H9 (cell line): ENCODE results near the gene PTPN11. TPM values are rescaled to one million over a fixed set of nuclear protein-coding genes. Genes with fewer than 3 reads are reported as not detected.

Experiments used
- DNase-seq: peaks from one replicate; pipeline ENCODE4 v3.0.0-alpha.2; 2017
- H2AFZ ChIP-seq: one replicate; pipeline ENCODE4 v1.6.1; 2013; ENCODE audit warnings: mild to moderate bottlenecking, low read length, control low read depth, moderate library complexity
- H2AK5ac ChIP-seq: 2 replicates; pipeline ENCODE4 v1.6.1; 2013; ENCODE audit warnings: low read length, control low read depth, mixed read lengths; ENCODE audit not compliant: insufficient read length
- H2BK120ac ChIP-seq: one replicate; pipeline ENCODE4 v1.6.1; 2013; ENCODE audit warnings: low read depth, mild to moderate bottlenecking, low read length, control low read depth, inconsistent platforms; ENCODE audit not compliant: poor library complexity, severe bottlenecking
- H2BK12ac ChIP-seq: 2 replicates; pipeline ENCODE4 v1.6.1; 2013; ENCODE audit warnings: low read length, control low read depth, mixed read lengths, low read depth; ENCODE audit not compliant: insufficient read length
- H2BK15ac ChIP-seq: 2 replicates; pipeline ENCODE4 v1.6.1; 2013; ENCODE audit warnings: low read depth, low read length, control low read depth
- H2BK20ac ChIP-seq: one replicate; pipeline ENCODE4 v1.6.1; 2013; ENCODE audit warnings: low read depth, mild to moderate bottlenecking, low read length, control low read depth, inconsistent platforms; ENCODE audit not compliant: poor library complexity, severe bottlenecking
- H2BK5ac ChIP-seq: 2 replicates; pipeline ENCODE4 v1.6.1; 2013; ENCODE audit warnings: low read length, control low read depth, mixed read lengths; ENCODE audit not compliant: insufficient read length
- H3K14ac ChIP-seq: 2 replicates; pipeline ENCODE4 v1.6.1; 2013; ENCODE audit warnings: low read length, control low read depth; ENCODE audit not compliant: insufficient read depth
- H3K18ac ChIP-seq: 2 replicates; pipeline ENCODE4 v1.6.1; 2013; ENCODE audit warnings: low read depth, mild to moderate bottlenecking, mixed read lengths, low read length, control low read depth; ENCODE audit not compliant: insufficient read length
- H3K23ac ChIP-seq: 2 replicates; pipeline ENCODE4 v1.6.1; 2013; ENCODE audit warnings: low read length, control low read depth, mixed read lengths, low read depth; ENCODE audit not compliant: insufficient read length
- H3K23me2 ChIP-seq: 2 replicates; pipeline ENCODE4 v1.6.1; 2013; ENCODE audit warnings: low read depth, mild to moderate bottlenecking, mixed read lengths, low read length, control low read depth; ENCODE audit not compliant: insufficient read length, poor library complexity, severe bottlenecking
- H3K27ac ChIP-seq: 2 replicates; pipeline ENCODE4 v1.5.1; 2013; ENCODE audit warnings: low read length, control low read depth, mixed read lengths, low read depth; ENCODE audit not compliant: insufficient read length
- H3K27me3 ChIP-seq: 2 replicates; pipeline ENCODE4 v1.6.1; 2013; ENCODE audit warnings: low read length, control low read depth, inconsistent platforms; ENCODE audit not compliant: insufficient read depth
- H3K4ac ChIP-seq: 2 replicates; pipeline ENCODE4 v1.6.1; 2013; ENCODE audit warnings: low read depth, mild to moderate bottlenecking, control low read depth, inconsistent platforms, low read length, moderate library complexity
- H3K4me1 ChIP-seq: 2 replicates; pipeline ENCODE4 v1.6.1; 2013; ENCODE audit warnings: low read length, control low read depth, inconsistent platforms; ENCODE audit not compliant: insufficient read depth
- H3K4me2 ChIP-seq: 2 replicates; pipeline ENCODE4 v1.6.1; 2013; ENCODE audit warnings: low read length, control low read depth, mixed read lengths; ENCODE audit not compliant: insufficient read length, insufficient read depth
- H3K56ac ChIP-seq: 2 replicates; pipeline ENCODE4 v1.6.1; 2013; ENCODE audit warnings: low read depth, mild to moderate bottlenecking, mixed read lengths, low read length, control low read depth; ENCODE audit not compliant: insufficient read length
- H3K79me1 ChIP-seq: 2 replicates; pipeline ENCODE4 v1.6.1; 2013; ENCODE audit warnings: low read depth, mild to moderate bottlenecking, moderate library complexity, low read length, control low read depth, inconsistent platforms; ENCODE audit not compliant: insufficient read depth, poor library complexity, severe bottlenecking
- H3K79me2 ChIP-seq: 2 replicates; pipeline ENCODE4 v1.6.1; 2013; ENCODE audit warnings: low read length, control low read depth, inconsistent platforms; ENCODE audit not compliant: insufficient read depth
- H3K9ac ChIP-seq: 2 replicates; pipeline ENCODE4 v1.6.1; 2013; ENCODE audit warnings: low read length, control low read depth, mixed read lengths; ENCODE audit not compliant: insufficient read length; ENCODE audit errors: extremely low read depth
- H3K9me3 ChIP-seq: one replicate; pipeline ENCODE4 v1.6.1; 2013; ENCODE audit warnings: low read depth, low read length, inconsistent platforms; ENCODE audit not compliant: control insufficient read depth
- H3T11ph ChIP-seq: one replicate; pipeline ENCODE4 v1.6.1; 2013; ENCODE audit warnings: mild to moderate bottlenecking, low read length, control low read depth, inconsistent platforms
- H4K20me1 ChIP-seq: one replicate; pipeline ENCODE4 v1.6.1; 2013; ENCODE audit not compliant: control insufficient read depth, insufficient read length, insufficient read depth
- H4K5ac ChIP-seq: 2 replicates; pipeline ENCODE4 v1.6.1; 2013; ENCODE audit warnings: low read depth, mild to moderate bottlenecking, mixed read lengths, low read length, control low read depth; ENCODE audit not compliant: insufficient read length
- H4K8ac ChIP-seq: replicated peaks from 2 replicates; pipeline ENCODE4 v1.6.1; 2013; ENCODE audit warnings: low read length, control low read depth, mixed read lengths, low read depth; ENCODE audit not compliant: insufficient read length
- H4K91ac ChIP-seq: 2 replicates; pipeline ENCODE4 v1.6.1; 2013; ENCODE audit warnings: low read depth, mild to moderate bottlenecking, moderate library complexity, mixed read lengths, low read length, control low read depth; ENCODE audit not compliant: insufficient read length
- H3K27ac Mint-ChIP-seq, 3 experiments: 2 replicates in 2 of 3; 3 replicates in 1 of 3; pipeline ENCODE4 v1.8.0; 2020 to 2021; ENCODE audit warnings: mixed read lengths in 3 of 3, mild to moderate bottlenecking in 1 of 3, moderate library complexity in 1 of 3
- H3K27me3 Mint-ChIP-seq: 2 replicates; pipeline ENCODE4 v1.8.0; 2021; ENCODE audit warnings: low read depth, mild to moderate bottlenecking, moderate library complexity, mixed read lengths
- H3K36me3 Mint-ChIP-seq, 3 experiments: 2 replicates in 2 of 3; 3 replicates in 1 of 3; pipeline ENCODE4 v1.8.0; 2020 to 2021; ENCODE audit warnings: low read depth in 3 of 3, mixed read lengths in 3 of 3; ENCODE audit not compliant: insufficient read depth in 1 of 3
- H3K4me1 Mint-ChIP-seq, 2 experiments: 2 replicates each; pipeline ENCODE4 v1.8.0; 2020; ENCODE audit warnings: mixed read lengths in 2 of 2
- H3K4me3 Mint-ChIP-seq, 2 experiments: 2 replicates in 1 of 2; 3 replicates in 1 of 2; pipeline ENCODE4 v1.8.0; 2020 to 2021; ENCODE audit warnings: mild to moderate bottlenecking in 2 of 2, mixed read lengths in 2 of 2, moderate library complexity in 1 of 2
- H3K9me3 Mint-ChIP-seq, 2 experiments: 2 replicates in 1 of 2; 3 replicates in 1 of 2; pipeline ENCODE4 v1.8.0; 2020; ENCODE audit warnings: mild to moderate bottlenecking in 2 of 2, mixed read lengths in 2 of 2, moderate library complexity in 1 of 2
- CTCF ChIP-seq: fragments of 200-600 bp; sonication (generic); conservative IDR thresholded peaks from 3 replicates; pipeline ENCODE4 v1.8.0; 2021; ENCODE audit warnings: antibody characterized with exemption, mild to moderate bottlenecking
- WGBS: extraction: QIAGEN DNeasy Blood & Tissue Kit; methylation state at CpG from one replicate; pipeline ENCODE4 v1.1.7; 2013; ENCODE audit warnings: missing lambda C conversion rate, low lambda C conversion rate, mixed read lengths; ENCODE audit not compliant: insufficient read length; ENCODE audit errors: extremely low coverage; 5-methylcytosine and 5-hydroxymethylcytosine counted together
- total RNA-seq: library from RNA; stranded (reverse); gene quantifications from 2 replicates; pipeline ENCODE4 v1.2.1, GENCODE V29; 2021

PTPN11 gene
- total RNA-seq, 1 experiment from 2014 or later, result 112 TPM

GRCh38 chr12:112427760-112428159 lies 9.0 kb downstream of the PTPN11 start:
- H3K4me1 Mint-ChIP-seq, result no peaks in the 10 kb centered on the region
- Histone ChIP-seq H2BK120ac (no peak overlapping the region), H3K27ac (no peak overlapping the region), H3K27me3 (no peaks in the 10 kb centered on the region), H4K91ac (no peak overlapping the region), H3K4me2 (no peak overlapping the region), H2BK20ac (no peak overlapping the region), H2AK5ac (no peak overlapping the region), H3T11ph (no peak overlapping the region), H3K9ac (no peak overlapping the region), H4K5ac (no peak overlapping the region), H3K18ac (no peak overlapping the region), H2BK15ac (no peak overlapping the region), H3K4ac (no peak overlapping the region), H3K23me2 (no peaks in the 10 kb centered on the region), H3K14ac (no peak overlapping the region), H2BK12ac (no peak overlapping the region), H3K4me1 (no peaks in the 10 kb centered on the region), H4K20me1 (peaks cover 2% of the 10 kb centered on the region), H3K56ac (no peak overlapping the region), H3K79me1 (peaks cover 21% of the 10 kb centered on the region), H3K23ac (no peak overlapping the region), H2AFZ (no peak overlapping the region), H2BK5ac (no peak overlapping the region), H4K8ac (no peak overlapping the region), H3K9me3 (no peaks in the 10 kb centered on the region), H3K79me2 (peaks cover 23% of the 10 kb centered on the region)
- H3K9me3 Mint-ChIP-seq, result no peaks in the 10 kb centered on the region
- no peak for TF ChIP-seq CTCF
- H3K27ac Mint-ChIP-seq, result no peak overlapping the region
- H3K27me3 Mint-ChIP-seq, result no peaks in the 10 kb centered on the region
- DNase-seq, result no peak
- WGBS, result no CpG with 5 or more reads among the region's 2 CpGs
- H3K36me3 Mint-ChIP-seq, result peaks cover 3 to 10% (median 4%) of the 10 kb centered on the region in 3 experiments; a peak in 5 of 7 replicates
- H3K4me3 Mint-ChIP-seq, result no peak overlapping the region
